Muscle of leg (tissue), 16 donors: Measurements from ENCODE around the gene CCDC6. TPM values are rescaled to one million over a fixed set of nuclear protein-coding genes. Genes with fewer than 3 reads are reported as not detected.
A peak's percentile ranks its signal among the peaks of the same experiment; 100 is the strongest.
"Not testable (repeated sequence)": the region's sequence is repeated elsewhere in the genome, so short reads cannot be mapped to it uniquely, and the experiment has no call there.

Experiments used
- DNase-seq: peaks from one replicate; pipeline ENCODE4 v3.0.0; 2013
- H3K27ac ChIP-seq: one replicate; pipeline ENCODE4 v1.5.1; 2013; ENCODE audit warnings: mild to moderate bottlenecking, low read length, control low read depth
- H3K27me3 ChIP-seq: one replicate; pipeline ENCODE4 v1.6.1; 2013; ENCODE audit warnings: low read length; ENCODE audit not compliant: control insufficient read depth, insufficient read depth
- H3K36me3 ChIP-seq: one replicate; pipeline ENCODE4 v1.6.1; 2013; ENCODE audit warnings: low read length; ENCODE audit not compliant: control insufficient read depth, insufficient read depth
- H3K4me1 ChIP-seq: one replicate; pipeline ENCODE4 v1.6.1; 2013; ENCODE audit warnings: low read length; ENCODE audit not compliant: control insufficient read depth, insufficient read depth
- H3K4me3 ChIP-seq: one replicate; pipeline ENCODE4 v1.5.1; 2013; ENCODE audit warnings: low read length, control low read depth
- H3K9me3 ChIP-seq: replicated peaks from 2 replicates; pipeline ENCODE4 v1.6.1; 2013; ENCODE audit warnings: low read depth, low read length; ENCODE audit not compliant: control insufficient read depth
- WGBS: methylation state at CpG from one replicate; pipeline ENCODE4 v1.1.5; 2013; ENCODE audit warnings: missing lambda C conversion rate; ENCODE audit not compliant: insufficient coverage; 5-methylcytosine and 5-hydroxymethylcytosine counted together
- long read RNA-seq, 11 donors: transcript quantifications; one replicate each; lab custom pipeline, GENCODE V29; 2026
- polyA plus RNA-seq, 8 donors: library from polyadenylated mRNA; unstranded; fragments of 120-200 nt; gene quantifications; one replicate each; pipeline versions ENCODE4 v1.2.1 to v1.2.3, GENCODE V29; 2013; ENCODE audit warnings: inconsistent platforms in 1 of 8, low replicate concordance in 1 of 8; ENCODE audit not compliant: insufficient read length in 8 of 8, insufficient read depth in 1 of 8
- total RNA-seq: library from RNA; stranded (reverse); fragments of 120-200 nt; gene quantifications from one replicate; pipeline ENCODE4 v1.2.4, GENCODE V29; 2013

The CCDC6 gene
- 18.4 TPM for total RNA-seq
- polyA plus RNA-seq: 10 to 100 TPM; 13.5 to 23.2 (median 18.2) TPM
- long read RNA-seq, donor 1, full-length matches to known transcripts: 1 of 1 reads
- long read RNA-seq, donor 1, partial matches to known transcripts: 0 of 1 reads
- long read RNA-seq, donor 1, other reads (novel, unspliced or antisense): 0 of 1 reads
- long read RNA-seq, donor 2, full-length matches to known transcripts: 2 of 2 reads
- long read RNA-seq, donor 2, partial matches to known transcripts: 0 of 2 reads
- long read RNA-seq, donor 2, other reads (novel, unspliced or antisense): 0 of 2 reads
- long read RNA-seq, donor 3, full-length matches to known transcripts: 15 of 15 reads
- long read RNA-seq, donor 3, partial matches to known transcripts: 0 of 15 reads
- long read RNA-seq, donor 3, other reads (novel, unspliced or antisense): 0 of 15 reads
- long read RNA-seq, donor 4, partial matches to known transcripts: 0 of 1 reads
- long read RNA-seq, donor 4, other reads (novel, unspliced or antisense): 0 of 1 reads
- long read RNA-seq, donor 5, full-length matches to known transcripts: 20 of 25 reads
- long read RNA-seq, donor 5, partial matches to known transcripts: 5 of 25 reads
- long read RNA-seq, donor 5, other reads (novel, unspliced or antisense): 0 of 25 reads
- long read RNA-seq, donor 6, full-length matches to known transcripts: 7 of 7 reads
- long read RNA-seq, donor 6, partial matches to known transcripts: 0 of 7 reads
- long read RNA-seq, donor 6, other reads (novel, unspliced or antisense): 0 of 7 reads
- long read RNA-seq, donor 7, full-length matches to known transcripts: 9 of 9 reads
- long read RNA-seq, donor 7, partial matches to known transcripts: 0 of 9 reads
- long read RNA-seq, donor 7, other reads (novel, unspliced or antisense): 0 of 9 reads
- long read RNA-seq, donor 8, full-length matches to known transcripts: 3 of 3 reads
- long read RNA-seq, donor 8, partial matches to known transcripts: 0 of 3 reads
- long read RNA-seq, donor 8, other reads (novel, unspliced or antisense): 0 of 3 reads
- long read RNA-seq, donor 9, full-length matches to known transcripts: 4 of 4 reads
- long read RNA-seq, donor 9, partial matches to known transcripts: 0 of 4 reads
- long read RNA-seq, donor 9, other reads (novel, unspliced or antisense): 0 of 4 reads
- long read RNA-seq, donor 10, full-length matches to known transcripts: 5 of 5 reads
- long read RNA-seq, donor 10, partial matches to known transcripts: 0 of 5 reads
- long read RNA-seq, donor 10, other reads (novel, unspliced or antisense): 0 of 5 reads
- long read RNA-seq, donor 11, full-length matches to known transcripts: 5 of 5 reads
- long read RNA-seq, donor 11, partial matches to known transcripts: 0 of 5 reads
- long read RNA-seq, donor 11, other reads (novel, unspliced or antisense): 0 of 5 reads

DNA sequence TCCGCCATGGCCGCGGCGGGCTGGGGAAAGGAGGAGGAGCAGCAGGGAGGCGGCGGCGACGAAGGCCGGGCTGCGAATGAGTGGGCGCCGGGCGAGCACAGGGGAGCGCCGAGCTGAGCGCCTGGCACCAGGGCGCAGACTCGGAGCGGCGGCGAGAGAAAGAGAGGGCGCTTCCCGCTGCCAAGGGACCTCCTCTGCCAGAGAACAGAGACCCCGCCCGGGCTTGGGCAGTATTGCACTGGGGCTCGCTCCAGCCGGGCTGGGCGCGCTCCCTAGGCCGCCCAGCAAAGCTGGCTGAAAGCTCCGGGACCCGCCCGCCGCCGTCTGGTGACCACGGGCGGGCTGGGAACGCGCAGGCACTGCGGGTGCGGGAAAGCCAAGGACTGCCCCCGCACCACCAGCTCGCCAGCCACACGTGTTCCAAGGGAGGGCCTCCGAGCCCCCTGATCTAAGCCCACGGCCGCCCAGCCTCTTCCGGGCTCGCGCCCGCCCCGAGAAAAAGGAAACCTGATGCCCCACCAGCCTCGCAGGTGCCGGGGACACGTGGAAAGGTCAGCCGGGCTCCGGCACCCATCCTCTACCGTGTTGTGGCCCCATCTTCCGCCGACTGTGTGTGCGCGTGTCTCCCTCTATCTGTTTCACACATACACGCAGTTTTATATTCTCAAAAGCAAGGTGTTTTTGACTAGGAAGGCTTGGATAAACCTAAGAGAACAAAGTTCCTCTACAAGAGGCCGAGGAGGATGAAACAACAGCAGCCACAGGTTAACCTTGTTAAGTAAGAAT is at the start of gene CCDC6:
Gene CCDC6, minus strand, starts transcription at position 140 of the 786 bp plus-strand sequence. Its CDS starts 132 bp downstream, at position 8.
- no peaks in the 10 kb centered on the region for H3K9me3 ChIP-seq
- peak within 1 kb of the TSS; percentile 87 for H3K27ac ChIP-seq
- no peaks in the 10 kb centered on the region for H3K36me3 ChIP-seq
- peaks cover 16% of the 10 kb centered on the region for H3K4me1 ChIP-seq
- peak within 1 kb of the TSS; percentile 91 for H3K4me3 ChIP-seq
- H3K27me3 ChIP-seq: no peaks in the 10 kb centered on the region
- WGBS: under 1% methylated on average over 53 of the region's 64 CpGs
- peak; percentile 96 for DNase-seq

DNA sequence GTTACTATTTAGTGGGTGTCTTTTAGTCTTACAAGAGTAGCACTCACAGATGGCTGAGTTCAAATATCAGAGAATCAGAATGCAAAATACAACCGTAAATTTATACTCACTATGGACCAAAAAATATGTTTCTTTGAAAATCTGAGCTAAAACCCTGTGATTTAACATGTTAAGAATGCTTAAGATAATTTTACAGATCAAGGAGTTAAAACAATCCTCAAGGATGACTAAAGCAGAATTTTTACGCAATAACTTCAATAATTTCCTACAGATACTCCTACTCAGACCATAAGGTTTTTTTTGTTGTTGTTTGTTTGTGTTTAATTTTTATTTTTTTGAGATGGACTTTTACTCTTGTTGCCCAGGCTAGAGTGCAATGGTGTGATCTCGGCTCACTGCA is 47.9 kb upstream of the CCDC6 start:
- no peak for DNase-seq
- Histone ChIP-seq H3K4me3 (no peak overlapping the region), H3K27me3 (no peaks in the 10 kb centered on the region), H3K9me3 (no peaks in the 10 kb centered on the region), H3K27ac (no peak overlapping the region), H3K36me3 (no peaks in the 10 kb centered on the region), H3K4me1 (no peaks in the 10 kb centered on the region)
- WGBS: no CpG with 5 or more reads among the region's 3 CpGs

DNA sequence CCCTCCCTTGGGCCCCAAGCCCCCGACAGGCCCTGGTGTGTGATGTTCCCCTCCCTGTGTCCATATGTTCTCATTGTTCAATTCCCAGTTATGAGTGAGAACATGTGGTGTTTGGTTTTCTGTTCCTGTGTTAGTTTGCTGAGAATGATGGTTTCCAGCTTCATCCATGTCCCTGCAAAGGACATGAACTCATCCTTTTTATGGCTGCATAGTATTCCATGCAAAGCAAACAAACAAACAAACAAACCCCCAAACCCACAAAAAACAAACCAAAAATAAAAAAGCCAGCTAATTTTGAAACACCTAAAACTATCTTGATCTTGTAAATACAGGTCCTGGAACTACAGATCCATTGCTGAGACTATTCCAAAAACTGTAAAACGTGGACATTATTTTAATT is 47.4 kb upstream of the CCDC6 start:
- not testable (repeated sequence) for H3K27me3 ChIP-seq, H3K4me3 ChIP-seq, DNase-seq, H3K4me1 ChIP-seq, H3K9me3 ChIP-seq, H3K36me3 ChIP-seq, H3K27ac ChIP-seq
- no CpG with 5 or more reads among the region's 2 CpGs for WGBS

DNA sequence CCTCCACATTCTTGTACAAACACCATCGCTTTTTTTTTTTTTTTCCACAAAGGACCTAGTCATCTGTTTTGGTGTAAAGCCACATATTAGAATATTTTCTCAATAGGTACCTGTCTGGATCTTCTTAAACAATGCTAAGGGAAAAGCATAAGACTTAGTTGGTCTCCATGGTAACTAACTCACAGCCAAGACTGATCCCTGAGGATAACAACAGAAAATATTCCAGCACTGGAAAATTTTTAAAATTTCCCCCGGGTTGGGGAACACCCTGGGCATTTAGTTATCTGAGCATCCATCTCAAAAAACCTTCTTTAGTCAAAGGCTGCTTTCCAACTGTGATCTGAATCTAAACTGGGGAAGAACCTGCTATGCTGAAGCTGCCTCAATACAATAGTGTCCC is 43.7 kb upstream of the CCDC6 start:
- H3K27me3 ChIP-seq: no peaks in the 10 kb centered on the region
- no peak for DNase-seq
- no peaks in the 10 kb centered on the region for H3K4me1 ChIP-seq
- no peak overlapping the region for H3K27ac ChIP-seq
- no peaks in the 10 kb centered on the region for H3K9me3 ChIP-seq
- WGBS: no CpG with 5 or more reads among the region's 2 CpGs
- H3K36me3 ChIP-seq: no peaks in the 10 kb centered on the region
- H3K4me3 ChIP-seq: no peak overlapping the region

DNA sequence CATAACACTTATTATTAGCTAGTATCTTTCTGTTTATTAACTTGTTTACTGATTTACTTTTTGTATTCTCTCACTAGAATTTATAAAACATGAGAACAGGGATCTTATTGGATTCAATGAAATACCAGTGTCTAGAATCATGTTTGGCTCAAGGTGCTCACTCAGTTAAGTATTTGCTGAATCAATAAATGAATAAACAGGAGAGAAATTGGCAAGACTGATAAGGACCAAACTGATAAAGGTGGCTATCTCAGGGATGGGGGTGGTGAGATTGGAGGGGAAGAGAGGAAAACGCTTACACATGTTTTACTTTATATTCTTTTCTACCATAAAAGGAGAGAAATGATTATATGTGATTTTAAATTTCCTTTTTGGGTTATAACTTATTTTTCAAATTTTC is 43.3 kb upstream of the CCDC6 start:
- no CpG with 5 or more reads among the region's 1 CpG for whole genome bisulfite sequencing
- Histone ChIP-seq H3K27me3 (no peaks in the 10 kb centered on the region), H3K4me3 (no peak overlapping the region), H3K36me3 (no peaks in the 10 kb centered on the region), H3K4me1 (no peaks in the 10 kb centered on the region), H3K9me3 (no peaks in the 10 kb centered on the region), H3K27ac (no peak overlapping the region)
- no peak for DNase-seq

DNA sequence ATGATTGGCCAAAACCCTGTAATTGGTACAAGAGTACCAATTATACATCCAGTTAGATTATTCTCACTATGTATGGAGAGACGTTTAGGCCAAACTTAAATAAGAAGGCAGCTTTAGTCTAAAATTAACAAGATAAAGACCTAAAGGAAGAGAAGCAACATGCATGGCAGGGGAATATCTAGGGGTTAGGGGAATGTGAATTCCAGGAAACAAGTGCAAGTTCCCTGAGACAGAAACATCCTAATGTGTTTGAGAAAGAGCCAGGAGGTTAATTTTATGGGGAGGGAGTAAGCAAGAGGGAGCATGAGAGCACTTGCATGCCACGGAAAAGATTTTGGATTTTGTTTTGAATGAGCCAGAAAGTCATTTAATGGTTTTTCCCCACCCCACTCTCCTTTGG is 39.6 kb upstream of the CCDC6 start:
- DNase-seq: no peak
- Histone ChIP-seq H3K4me1 (no peaks in the 10 kb centered on the region), H3K9me3 (no peaks in the 10 kb centered on the region), H3K27ac (no peak overlapping the region), H3K4me3 (no peak overlapping the region), H3K27me3 (no peaks in the 10 kb centered on the region), H3K36me3 (no peaks in the 10 kb centered on the region)
- no CpG with 5 or more reads among the region's 2 CpGs for WGBS

DNA sequence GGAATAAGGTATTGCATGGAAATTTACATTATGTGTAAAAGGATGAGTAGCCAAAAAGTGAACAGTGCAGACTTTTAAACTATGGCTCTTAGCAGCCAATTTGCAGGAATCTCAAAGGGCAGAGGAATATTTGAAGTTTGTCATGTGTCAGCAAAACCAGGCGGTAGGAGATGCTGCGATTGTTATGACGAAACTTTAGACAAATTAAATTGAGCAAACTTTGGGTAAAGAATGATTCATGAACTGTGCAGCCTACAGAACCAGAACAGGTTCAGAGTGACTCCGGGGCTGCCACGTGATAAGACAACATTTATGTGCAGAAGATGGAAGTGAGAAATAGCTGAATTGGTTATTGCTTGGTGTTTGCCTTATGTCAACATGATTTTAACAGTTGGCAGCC is 39.2 kb upstream of the CCDC6 start:
- Histone ChIP-seq H3K27me3 (no peaks in the 10 kb centered on the region), H3K27ac (no peak overlapping the region), H3K9me3 (no peaks in the 10 kb centered on the region), H3K36me3 (no peaks in the 10 kb centered on the region), H3K4me1 (no peaks in the 10 kb centered on the region), H3K4me3 (no peak overlapping the region)
- no peak for DNase-seq
- 88% methylated on average over 5 of the region's 5 CpGs for WGBS

DNA sequence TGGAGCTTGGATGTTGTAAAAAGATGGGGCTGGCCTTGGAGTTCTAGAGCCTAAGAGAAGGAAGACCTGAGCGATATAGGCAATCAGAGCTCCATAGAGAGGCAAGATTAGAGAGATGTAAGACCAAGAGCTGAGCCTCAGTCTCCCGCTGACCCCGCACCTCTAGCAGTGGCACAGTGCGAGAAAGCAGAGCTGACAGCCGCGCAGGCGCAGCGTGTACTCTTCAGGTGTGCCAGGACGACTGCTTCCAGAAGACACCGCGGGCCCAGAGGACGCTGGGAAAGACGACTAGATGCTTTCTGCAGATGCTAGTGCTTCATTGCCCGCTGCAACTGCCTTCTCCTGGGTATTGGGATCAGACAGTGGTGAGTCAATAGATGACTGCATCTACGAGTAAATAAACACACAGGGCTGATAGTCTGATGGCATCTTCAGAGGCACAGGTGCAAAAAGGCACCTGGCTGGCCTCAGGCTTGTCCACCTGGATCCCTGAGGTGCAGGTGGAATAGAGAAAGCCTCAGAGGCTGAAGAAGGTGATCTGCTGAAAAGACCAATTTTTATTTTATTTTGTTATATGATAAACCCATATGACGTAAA is 38.1 kb upstream of the CCDC6 start:
- Histone ChIP-seq H3K36me3 (no peaks in the 10 kb centered on the region), H3K4me1 (no peaks in the 10 kb centered on the region), H3K27ac (no peak overlapping the region), H3K27me3 (no peaks in the 10 kb centered on the region), H3K9me3 (no peaks in the 10 kb centered on the region), H3K4me3 (no peak overlapping the region)
- no peak for DNase-seq
- WGBS: 82% methylated on average over 15 of the region's 16 CpGs

DNA sequence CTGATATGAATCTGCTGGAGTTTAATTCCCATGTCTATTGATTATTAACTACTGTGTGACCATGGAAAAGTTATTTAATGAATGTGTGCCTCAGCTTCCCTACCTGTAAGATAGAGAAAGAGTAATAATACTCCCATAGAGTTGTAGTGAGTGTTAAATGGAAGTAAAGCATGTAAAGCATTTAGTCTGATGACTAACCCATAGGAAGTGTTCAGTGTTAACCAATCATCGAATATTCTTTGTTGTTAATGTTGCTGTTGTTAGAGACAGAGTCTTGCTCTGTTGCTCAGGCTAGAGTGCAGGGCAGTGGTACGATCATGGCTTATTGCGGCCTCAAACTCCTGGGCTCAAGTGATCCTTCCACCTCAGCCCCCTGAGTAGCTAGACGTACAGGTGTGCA is 36.2 kb upstream of the CCDC6 start:
- Histone ChIP-seq H3K27me3 (no peaks in the 10 kb centered on the region), H3K4me3 (no peak overlapping the region), H3K27ac (no peak overlapping the region), H3K9me3 (no peaks in the 10 kb centered on the region), H3K4me1 (no peaks in the 10 kb centered on the region), H3K36me3 (no peaks in the 10 kb centered on the region)
- no peak for DNase-seq
- WGBS: no CpG with 5 or more reads among the region's 4 CpGs
